ENCODE measurements around the gene PLA2G5.

PLA2G5 gene

GRCh38 chr1:20070357-20070756 is 363 bp downstream of the PLA2G5 start:
- no peak for DNase-seq

- DNase-seq = no peak
Measured at GRCh38 chr1:20071416-20071815, 1.4 kb downstream of the PLA2G5 start.

GRCh38 chr1:20072771-20073170 is 2.8 kb downstream of the PLA2G5 start:
- no peak for DNase-seq

- no peak for DNase-seq
Measured at GRCh38 chr1:20073256-20073655, 3.3 kb downstream of the PLA2G5 start.

GRCh38 chr1:20074055-20074724 is 4.2 kb downstream of the PLA2G5 start:
- DNase-seq = no peak

GRCh38 chr1:20074725-20075171 is 4.8 kb downstream of the PLA2G5 start:
- DNase-seq = no peak

- DNase-seq = no peak
Measured at GRCh38 chr1:20075345-20075744, 5.4 kb downstream of the PLA2G5 start.

- DNase-seq = no peak
Measured at GRCh38 chr1:20076223-20076622, 6.2 kb downstream of the PLA2G5 start.

- no peak for DNase-seq
Measured at GRCh38 chr1:20076710-20077461, 6.9 kb downstream of the PLA2G5 start.

GRCh38 chr1:20078171-20078651 is 8.2 kb downstream of the PLA2G5 start:
- DNase-seq = no peak

GRCh38 chr1:20078711-20079110 is 8.7 kb downstream of the PLA2G5 start:
- DNase-seq = no peak

GRCh38 chr1:20079661-20080305 is 9.8 kb downstream of the PLA2G5 start:
- no peak for DNase-seq

GRCh38 chr1:20080441-20081352 is 10.7 kb downstream of the PLA2G5 start:
- DNase-seq = no peak

GRCh38 chr1:20081353-20081810 is 11.4 kb downstream of the PLA2G5 start:
- no peak for DNase-seq

GRCh38 chr1:20082772-20083171 is 12.8 kb downstream of the PLA2G5 start:
- no peak for DNase-seq

GRCh38 chr1:20083178-20083944 is 13.4 kb downstream of the PLA2G5 start:
- no peak for DNase-seq

GRCh38 chr1:20086800-20087199 is 16.8 kb downstream of the PLA2G5 start:
- no peak for DNase-seq

- no peak for DNase-seq
Measured at GRCh38 chr1:20087668-20088067, 17.7 kb downstream of the PLA2G5 start.

- no peak for DNase-seq
Measured at GRCh38 chr1:20089328-20090077, 19.5 kb downstream of the PLA2G5 start.

- no peak for DNase-seq
Measured at GRCh38 chr1:20090119-20090518, 20.1 kb downstream of the PLA2G5 start.

- no peak for DNase-seq
Measured at GRCh38 chr1:20090641-20091040, 20.6 kb downstream of the PLA2G5 start.

Measured in 8988T (cell line).